Stimulated activated CD4-positive, alpha-beta T cell treated with anti-CD3 and anti-CD28 coated beads, TNF-alpha, amount 100 ng/mL, for 1 hour (primary cell): ENCODE data around the gene DYNC1H1.

Experiments used
- DNase-seq, 3 donors: peaks; one replicate each; pipeline ENCODE4 v3.0.0-alpha.2; 2020; ENCODE audit warnings: low read depth in 3 of 3, low spot score in 1 of 3

Gene DYNC1H1

GRCh38 chr14:101964297-101965180 lies at the start of gene DYNC1H1:
Gene DYNC1H1 (plus strand): TSS chr14:101964573. CDS start chr14:101964692, 119 bp downstream.
- peak; percentile 66 to 83 (median 76) for DNase-seq

DNA sequence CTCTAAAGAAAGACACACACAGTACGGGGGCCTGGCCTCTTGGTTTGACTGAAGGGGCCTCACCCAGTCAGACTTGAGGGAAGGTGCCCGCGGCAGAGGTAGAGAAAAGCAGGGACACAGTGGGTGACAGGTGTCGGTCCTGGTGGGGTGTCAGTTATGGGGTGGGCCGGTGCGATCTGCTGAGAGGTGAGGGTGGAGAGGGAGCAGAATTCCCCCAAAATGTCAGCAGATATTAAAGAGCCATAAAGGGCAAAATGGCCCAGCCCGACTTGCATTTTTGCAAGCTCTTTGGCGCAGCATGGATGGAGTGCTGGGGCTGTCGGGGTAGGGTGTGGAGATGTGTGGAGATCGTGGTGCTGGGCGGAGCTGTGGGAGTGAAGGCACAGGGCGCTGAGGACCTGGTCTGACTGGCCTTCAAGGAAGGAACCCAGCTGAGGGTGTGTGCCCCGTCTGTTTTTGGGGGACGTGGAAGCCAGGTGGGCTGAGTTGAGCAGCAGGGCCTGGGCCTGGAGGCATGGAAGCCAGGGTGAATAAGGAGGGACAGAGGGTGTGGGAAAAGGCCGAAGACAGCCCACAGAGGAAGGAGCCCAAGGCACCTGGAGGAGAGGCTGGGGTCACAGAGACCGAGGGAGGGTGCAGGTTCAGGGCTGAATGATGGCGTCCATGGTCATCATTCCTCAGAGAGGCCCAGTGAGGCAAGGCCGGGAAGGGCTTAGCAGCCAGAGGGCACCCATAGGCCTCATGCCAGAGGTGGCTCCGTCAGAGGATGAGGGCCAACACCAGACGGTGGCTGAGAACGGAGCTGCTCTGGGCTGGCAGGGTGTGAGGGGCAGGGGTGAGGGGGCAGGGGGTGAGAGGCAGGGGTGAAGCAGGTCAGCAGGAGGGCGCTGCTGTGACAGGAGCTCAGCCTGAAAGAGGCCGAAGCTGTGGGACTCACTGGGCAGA lies 48.2 kb upstream of the DYNC1H1 start:
- DNase-seq = no peak

- no peak for DNase-seq
Measured at GRCh38 chr14:101916816-101917412, 47.5 kb upstream of the DYNC1H1 start.

DNA sequence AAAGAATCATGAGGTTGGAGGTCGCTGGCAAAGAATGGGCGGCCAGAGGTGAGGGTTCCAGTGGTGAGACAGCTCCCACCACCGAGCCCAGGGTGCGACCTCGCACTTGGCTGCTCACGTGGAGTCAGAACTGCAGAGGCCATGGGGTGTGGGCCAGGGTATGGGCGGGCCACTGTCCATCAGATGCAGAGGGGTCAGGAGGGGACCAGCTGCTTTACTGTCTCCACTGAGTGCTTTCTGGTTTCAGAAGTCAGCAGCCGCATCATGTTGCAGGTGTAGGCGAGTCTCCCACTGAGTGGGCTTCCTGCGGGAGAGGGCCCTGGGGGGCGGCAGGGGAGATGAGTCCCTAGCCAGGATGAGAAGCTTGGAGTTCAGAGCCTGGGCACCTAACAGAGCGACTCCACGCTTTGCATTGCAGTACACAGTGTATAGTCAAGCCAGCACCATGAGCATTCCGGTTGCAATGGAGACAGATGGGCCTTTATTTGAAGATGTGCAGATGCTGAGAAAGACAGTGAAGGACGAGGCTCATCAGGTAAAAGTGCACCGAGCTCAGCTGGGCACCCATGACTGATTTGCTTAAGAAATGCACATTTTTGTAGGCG lies 46.9 kb upstream of the DYNC1H1 start:
- no peak for DNase-seq

DNA sequence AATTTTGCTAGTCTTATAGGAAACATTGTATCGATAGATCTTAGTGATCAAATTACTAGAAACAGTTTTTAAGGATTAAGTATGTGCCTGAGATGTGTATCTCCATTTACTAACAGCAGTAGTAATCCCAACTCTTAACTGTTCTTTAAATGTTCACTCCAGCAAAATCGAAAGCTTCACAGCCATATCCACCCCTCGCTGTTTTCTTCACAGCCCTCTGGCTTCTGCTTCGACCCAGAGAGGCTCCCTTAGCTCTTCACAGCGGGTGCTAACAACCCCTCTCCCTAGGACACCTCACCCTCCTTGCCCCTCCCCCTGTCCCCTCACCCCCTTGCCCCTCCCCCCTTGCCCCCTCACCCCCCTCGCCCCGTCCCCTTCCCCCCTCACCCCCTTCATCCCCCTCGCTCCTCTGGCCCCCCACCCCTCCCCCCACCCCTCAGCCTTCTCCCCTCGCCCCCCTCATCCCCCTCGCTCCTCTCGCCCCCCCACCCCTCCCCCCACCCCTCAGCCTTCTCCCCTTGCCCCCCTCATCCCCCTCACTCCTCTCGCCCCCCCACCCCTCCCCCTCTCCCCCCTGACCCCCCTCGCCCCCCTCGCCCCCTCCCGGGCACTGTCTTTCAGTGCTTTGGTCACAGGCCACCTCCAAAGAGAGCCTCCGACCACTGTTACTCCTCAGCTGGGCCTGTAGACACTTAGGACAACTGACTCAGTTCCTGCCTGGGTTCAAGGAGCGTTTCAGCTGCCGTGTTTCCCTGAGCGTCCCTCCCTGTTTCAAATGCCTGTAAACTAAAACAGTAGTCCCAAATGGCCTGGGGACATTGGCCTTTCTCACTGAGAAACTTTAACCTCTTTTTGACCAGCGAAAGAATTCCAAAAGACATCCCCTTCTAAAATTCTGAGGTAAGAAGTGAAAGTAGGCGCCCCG lies 46.0 kb upstream of the DYNC1H1 start:
- no peak for DNase-seq

DNA sequence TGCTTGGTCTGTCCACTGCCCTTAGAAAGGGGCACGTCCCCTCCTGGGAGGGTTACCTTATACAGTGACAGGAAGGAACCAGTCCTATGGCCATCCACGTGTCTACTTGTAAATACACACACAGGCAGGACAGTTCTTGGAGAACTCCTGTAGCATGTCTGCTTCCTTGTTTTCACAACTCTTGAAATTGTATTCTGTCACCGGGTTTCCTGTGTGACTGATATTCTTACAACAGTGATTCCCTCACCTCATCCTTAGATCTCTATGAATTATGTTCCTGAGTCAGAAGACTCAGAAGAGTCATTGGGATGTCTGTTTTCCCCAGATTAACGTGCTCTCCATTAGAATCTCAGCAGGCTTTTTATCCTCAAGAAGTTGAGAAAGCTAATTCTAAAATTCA lies 44.1 kb upstream of the DYNC1H1 start:
- no peak for DNase-seq

DNA sequence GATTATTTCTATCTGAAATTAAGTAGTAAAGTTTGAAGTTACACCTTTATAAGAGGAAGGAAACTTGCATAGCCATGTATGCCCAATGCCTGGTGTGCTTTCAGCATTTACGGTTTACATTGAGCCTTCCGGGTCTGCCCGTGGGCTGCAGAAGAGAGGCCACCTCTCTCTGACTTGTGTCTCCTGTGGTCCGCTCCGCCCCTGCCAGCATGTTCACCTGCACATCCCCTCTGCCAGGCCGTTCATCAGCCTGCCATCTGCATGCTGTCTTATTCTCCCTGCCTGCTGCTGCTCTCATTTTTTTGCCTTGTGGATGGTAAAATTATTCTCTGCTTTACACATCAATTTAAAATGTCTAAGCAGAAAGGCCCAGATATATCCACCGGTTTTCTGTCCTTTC lies 41.5 kb upstream of the DYNC1H1 start:
- no peak for DNase-seq

- no peak for DNase-seq
Measured at GRCh38 chr14:101925152-101925551, 39.2 kb upstream of the DYNC1H1 start.

DNA sequence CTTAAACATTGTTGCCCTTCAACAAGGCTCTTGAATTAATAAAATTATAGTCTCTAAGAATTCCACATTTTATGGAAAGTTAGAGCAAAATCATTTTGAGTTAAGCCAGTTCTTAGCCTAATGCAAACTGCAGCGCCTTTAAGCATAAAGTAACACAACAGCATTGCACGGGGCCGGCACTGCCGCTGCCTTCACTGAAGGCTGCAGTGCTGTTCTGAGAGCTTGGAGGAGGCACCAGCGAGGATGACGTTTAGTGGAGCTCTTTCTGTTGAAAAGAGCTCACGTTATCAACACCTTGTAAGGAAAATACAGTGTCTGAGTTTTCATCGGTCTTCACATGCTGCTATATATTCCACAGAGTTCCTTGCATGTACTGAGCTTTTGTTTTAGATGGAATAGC lies 38.3 kb upstream of the DYNC1H1 start:
- DNase-seq = no peak

DNA sequence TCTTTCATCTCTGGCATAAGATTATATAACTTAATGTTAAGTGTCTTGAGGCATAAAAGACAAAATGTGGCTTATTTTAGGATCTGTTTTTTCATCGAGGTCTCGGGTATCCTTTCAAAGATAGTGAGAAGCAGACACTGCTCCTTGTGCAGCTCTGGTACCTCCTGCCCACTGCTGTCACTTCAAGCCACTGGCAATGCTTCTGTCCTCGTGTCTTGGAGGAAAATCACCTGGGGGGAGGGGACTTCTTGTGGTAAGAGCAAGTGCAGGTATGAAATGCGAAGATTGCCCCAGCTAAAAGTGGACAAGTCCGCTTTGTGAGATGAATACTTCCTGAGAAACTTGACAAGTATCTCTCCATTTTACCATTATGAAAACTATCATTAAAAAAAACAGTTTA lies 37.8 kb upstream of the DYNC1H1 start:
- DNase-seq = no peak

GRCh38 chr14:101927859-101928258 lies 36.5 kb upstream of the DYNC1H1 start:
- DNase-seq = no peak

GRCh38 chr14:101928415-101928841 lies 35.9 kb upstream of the DYNC1H1 start:
- no peak for DNase-seq

GRCh38 chr14:101929096-101929495 lies 35.3 kb upstream of the DYNC1H1 start:
- DNase-seq = no peak

- DNase-seq = no peak
Measured at GRCh38 chr14:101929946-101930345, 34.4 kb upstream of the DYNC1H1 start.

DNA sequence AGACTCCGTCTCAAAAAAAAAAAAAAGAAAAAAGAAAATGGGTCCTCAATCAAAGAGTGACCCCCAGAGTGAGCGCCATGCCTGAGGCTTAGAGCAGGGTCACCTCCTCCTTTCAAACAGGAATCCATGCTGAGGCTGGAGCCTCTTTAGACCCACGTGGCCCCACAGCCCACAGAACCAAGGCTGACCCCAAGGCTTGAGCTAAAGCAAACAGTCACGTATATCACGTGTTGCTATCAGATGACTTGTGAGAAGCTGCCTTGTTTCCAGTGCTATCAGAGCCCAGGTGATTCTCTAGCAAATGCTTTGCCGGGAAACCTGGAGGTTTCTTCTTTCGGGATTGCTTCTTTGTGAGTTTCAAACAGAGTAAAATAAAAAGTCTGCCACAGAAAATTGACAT lies 31.7 kb upstream of the DYNC1H1 start:
- no peak for DNase-seq

DNA sequence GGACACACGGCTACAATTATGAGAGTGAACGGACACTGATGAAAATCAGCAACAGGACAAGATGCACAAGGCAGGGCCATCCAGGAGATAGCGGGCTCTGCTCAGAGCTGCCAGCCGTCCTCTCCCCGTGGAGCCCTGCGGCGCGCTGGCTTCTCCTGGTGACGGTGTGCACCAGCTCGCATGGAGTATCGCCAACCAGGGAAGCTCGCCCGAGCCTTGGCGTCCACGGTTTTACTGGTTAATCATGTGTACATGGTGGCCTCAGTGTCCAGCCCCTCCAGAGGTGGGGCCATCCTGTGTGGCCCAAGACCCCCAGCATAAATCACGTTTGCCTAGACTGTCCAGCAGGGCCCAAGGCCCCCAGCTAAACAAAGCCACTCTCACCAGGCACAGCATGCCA lies 31.2 kb upstream of the DYNC1H1 start:
- no peak for DNase-seq

DNA sequence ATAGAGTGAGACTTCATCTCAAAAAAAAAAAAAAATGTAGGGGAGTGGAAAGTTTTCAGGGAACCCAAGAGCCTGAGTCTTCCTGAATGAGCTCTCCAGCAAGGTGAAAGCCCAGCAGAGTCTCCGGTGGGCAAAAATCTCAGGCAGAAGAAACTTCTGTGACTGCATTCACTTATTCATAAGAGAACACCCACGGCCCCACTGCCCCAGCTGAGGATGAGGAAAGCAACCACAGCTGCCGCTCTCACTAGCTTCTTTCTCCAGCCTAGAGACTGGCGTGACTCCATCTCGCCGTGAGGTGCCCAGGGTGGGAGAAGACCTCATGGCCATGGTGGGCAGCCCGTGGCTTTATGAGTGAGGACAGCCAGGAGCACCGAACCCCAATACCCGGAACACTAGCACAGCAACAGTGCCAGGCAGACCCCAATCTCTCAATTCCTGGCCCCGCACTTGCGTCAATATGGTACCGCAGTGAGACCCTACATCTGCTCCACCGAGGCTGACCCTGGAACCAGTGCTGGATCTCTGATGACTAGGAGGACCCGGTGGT lies 29.7 kb upstream of the DYNC1H1 start:
- no peak for DNase-seq

GRCh38 chr14:101937926-101938767 lies 26.2 kb upstream of the DYNC1H1 start:
- no peak for DNase-seq

DNA sequence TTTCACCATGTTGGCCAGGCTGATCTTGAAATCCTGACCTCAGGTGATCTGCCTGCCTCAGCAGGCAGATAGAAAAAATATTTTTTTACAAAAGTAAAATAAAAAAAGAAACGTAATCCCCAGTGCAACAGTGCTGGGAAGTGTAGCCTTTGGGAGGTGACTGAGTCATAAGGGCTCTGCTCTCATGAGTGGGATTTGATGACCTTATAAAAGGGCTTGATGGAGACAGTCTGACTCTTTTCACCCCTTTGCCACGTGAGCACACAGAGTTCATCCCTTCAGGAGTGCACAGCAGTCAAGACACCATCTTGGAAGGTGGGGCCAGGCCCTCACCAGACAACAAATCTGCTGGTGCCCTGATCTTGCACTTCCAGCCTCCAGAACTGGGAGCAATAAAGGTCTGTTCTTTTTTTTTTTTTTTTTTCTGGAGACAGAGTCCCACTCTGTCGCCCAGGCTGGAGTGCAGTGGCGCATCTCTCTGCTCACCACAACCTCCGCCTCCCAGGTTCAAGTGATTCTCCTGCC lies 24.7 kb upstream of the DYNC1H1 start:
- DNase-seq = no peak
